Measurements from ENCODE around the gene MAP3K9. TPM values are rescaled to one million over a fixed set of nuclear protein-coding genes. Genes with fewer than 3 reads are reported as not detected.

The MAP3K9 gene
- total and polyA plus RNA-seq, 9 donors: 0.10 to 0.46 (median 0.20) TPM

DNA sequence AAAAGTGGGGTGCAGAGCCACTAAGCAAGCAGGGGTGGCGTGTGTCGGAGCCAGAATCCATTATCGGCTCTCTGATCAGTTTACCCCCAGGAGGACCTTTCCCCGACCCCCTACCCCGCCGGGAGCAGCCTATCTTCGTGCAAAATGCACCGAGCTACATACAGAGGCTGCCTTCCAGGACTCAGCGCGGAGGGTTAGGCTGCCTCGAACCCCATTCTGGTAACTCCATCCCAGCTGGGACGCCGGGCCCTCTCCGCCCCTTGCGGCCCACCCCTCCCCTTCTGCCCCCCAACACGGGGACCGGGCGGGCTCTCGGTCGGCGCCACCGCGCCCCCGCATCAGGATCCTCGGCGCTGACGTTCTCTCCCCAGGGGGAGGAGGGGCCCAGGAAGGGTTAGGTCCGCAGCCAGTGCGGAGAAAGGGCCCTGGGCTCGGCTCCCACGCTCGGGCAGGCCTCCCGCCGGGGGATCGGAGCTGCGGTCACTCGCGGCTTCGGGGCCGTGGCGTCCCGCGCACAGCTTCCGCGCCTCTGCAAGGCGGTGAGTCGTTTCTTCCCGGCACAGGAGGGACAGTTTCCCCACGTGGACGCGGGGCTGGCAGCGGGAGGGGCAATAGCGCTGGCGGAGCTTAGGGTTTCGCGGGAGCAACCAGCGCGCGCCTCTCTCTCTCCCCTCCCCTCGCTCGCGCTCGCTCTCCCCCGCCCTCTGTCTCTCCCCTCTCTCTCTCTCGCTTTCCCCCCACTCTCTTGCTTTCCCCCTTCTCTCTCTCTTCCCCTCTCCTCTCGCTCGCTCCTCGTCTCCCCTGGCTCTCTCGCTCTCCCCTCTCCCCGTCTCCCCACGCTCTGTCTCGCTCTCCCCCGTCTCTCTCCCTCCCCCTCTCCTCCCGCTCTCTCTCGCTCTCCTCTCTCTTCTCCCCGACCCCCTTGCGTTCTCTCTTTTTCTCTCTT, 12.5 kb upstream of the MAP3K9 start:
- Histone ChIP-seq H3K27me3 (ENCODE audit: control insufficient read depth, insufficient read depth, low read length) (peaks cover 45% of the 10 kb centered on the region), H3K4me1 (ENCODE audit: control insufficient read depth, insufficient read depth, low read length) (peaks cover 13% of the 10 kb centered on the region), H3K27ac (ENCODE audit: low read length) (no peak overlapping the region), H3K9me3 (replicated peaks; ENCODE audit: control insufficient read depth, low read depth, low read length) (no peaks in the 10 kb centered on the region), H3K36me3 (ENCODE audit: control insufficient read depth, insufficient read depth, low read length) (no peaks in the 10 kb centered on the region), H3K4me3 (ENCODE audit: low read length) (peak overlapping the region; percentile 61)
- WGBS (ENCODE audit: insufficient coverage): under 1% methylated on average over 73 of the region's 77 CpGs
- DNase-seq: peak; percentile 60

DNA sequence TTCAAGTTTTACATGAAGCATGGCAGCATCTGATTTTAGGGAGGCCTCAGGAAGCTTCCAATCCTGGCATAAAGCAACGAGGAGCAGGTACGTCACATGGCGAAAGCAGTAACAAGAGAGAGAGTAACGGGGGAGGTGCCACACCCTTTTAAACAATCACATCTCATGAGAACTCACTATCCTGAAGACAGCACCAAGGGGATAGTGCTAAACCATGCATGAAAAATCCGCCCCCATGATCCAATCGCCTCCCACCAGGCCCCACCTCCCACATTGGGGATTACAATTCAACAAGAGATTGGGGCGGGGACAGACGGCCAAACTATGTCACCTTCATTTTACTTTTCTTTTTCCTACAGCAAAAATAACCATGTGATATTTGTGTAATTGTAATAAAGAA, 7.2 kb upstream of the MAP3K9 start:
- no peak overlapping the region for H3K4me3 ChIP-seq (ENCODE audit: low read length)
- no CpG with 5 or more reads among the region's 8 CpGs for WGBS (ENCODE audit: insufficient coverage)
- peaks cover 47% of the 10 kb centered on the region for H3K27me3 ChIP-seq (ENCODE audit: control insufficient read depth, insufficient read depth, low read length)
- DNase-seq: no peak
- peaks cover 5% of the 10 kb centered on the region for H3K4me1 ChIP-seq (ENCODE audit: control insufficient read depth, insufficient read depth, low read length)
- H3K9me3 ChIP-seq (replicated peaks; ENCODE audit: control insufficient read depth, low read depth, low read length): no peaks in the 10 kb centered on the region
- H3K27ac ChIP-seq (ENCODE audit: low read length): no peak overlapping the region
- no peaks in the 10 kb centered on the region for H3K36me3 ChIP-seq (ENCODE audit: control insufficient read depth, insufficient read depth, low read length)

DNA sequence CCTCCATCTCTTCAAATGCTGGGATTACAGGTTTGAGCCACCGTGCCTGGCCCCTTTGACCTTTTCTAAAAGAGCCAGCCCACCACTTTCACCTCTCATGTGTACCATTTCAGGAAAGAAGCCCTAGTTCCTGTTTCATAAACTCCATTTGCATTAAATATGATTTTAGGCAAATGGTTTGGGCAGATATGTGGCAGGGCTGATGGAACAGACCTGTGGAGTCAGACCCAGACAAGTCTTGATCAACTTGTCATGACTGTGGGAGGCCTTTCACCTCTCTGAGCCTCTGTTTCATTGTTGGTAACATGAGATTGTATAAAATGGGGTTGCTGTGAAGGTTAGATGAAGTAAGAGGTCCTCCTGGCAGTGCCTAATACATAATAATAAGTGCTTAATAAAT, 5.2 kb upstream of the MAP3K9 start:
- peaks cover 5% of the 10 kb centered on the region for H3K4me1 ChIP-seq (ENCODE audit: control insufficient read depth, insufficient read depth, low read length)
- no peak overlapping the region for H3K27ac ChIP-seq (ENCODE audit: low read length)
- H3K27me3 ChIP-seq (ENCODE audit: control insufficient read depth, insufficient read depth, low read length): peaks cover 44% of the 10 kb centered on the region
- H3K9me3 ChIP-seq (replicated peaks; ENCODE audit: control insufficient read depth, low read depth, low read length): no peaks in the 10 kb centered on the region
- H3K4me3 ChIP-seq (ENCODE audit: low read length): no peak overlapping the region
- 40% methylated on average over 1 of the region's 1 CpG for WGBS (ENCODE audit: insufficient coverage)
- no peak for DNase-seq
- H3K36me3 ChIP-seq (ENCODE audit: control insufficient read depth, insufficient read depth, low read length): no peaks in the 10 kb centered on the region

DNA sequence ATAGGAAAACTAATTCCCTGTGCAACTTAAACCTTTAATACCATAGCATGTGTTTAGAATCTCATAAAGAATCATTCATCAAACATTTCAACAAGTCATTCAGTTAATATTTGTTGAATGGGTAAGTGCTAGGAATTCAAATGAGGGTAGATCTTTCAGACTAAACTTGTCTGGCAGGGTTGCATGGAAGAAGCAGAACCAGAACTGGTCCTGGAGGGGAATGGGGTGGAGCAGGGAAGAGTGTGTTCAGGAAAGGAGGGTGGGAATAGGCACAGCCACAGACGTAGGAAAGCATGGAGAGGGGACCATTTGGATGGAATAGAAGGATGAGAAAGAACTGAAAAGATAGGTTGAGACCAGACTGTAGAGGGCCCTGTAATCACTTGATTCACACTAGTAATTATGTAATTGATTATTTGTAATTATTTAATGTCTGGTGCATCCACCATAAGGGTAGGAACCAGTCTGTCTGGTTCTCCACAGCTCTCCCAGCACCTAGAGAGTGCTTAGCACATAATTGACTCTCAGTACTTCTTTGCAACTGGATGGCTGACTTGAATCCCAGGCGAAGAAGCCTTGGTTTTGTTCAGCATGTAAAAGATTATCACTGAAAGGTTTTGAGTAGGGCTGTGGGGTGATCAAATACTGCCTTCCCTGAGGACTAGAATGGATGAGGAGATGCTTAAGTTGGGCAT, 3.0 kb upstream of the MAP3K9 start:
- Histone ChIP-seq H3K4me1 (ENCODE audit: control insufficient read depth, insufficient read depth, low read length) (peaks cover 13% of the 10 kb centered on the region), H3K27me3 (ENCODE audit: control insufficient read depth, insufficient read depth, low read length) (peaks cover 51% of the 10 kb centered on the region), H3K27ac (ENCODE audit: low read length) (no peak overlapping the region), H3K4me3 (ENCODE audit: low read length) (no peak overlapping the region), H3K9me3 (replicated peaks; ENCODE audit: control insufficient read depth, low read depth, low read length) (no peaks in the 10 kb centered on the region), H3K36me3 (ENCODE audit: control insufficient read depth, insufficient read depth, low read length) (no peaks in the 10 kb centered on the region)
- WGBS (ENCODE audit: insufficient coverage): 53% methylated on average over 2 of the region's 2 CpGs
- no peak for DNase-seq

DNA sequence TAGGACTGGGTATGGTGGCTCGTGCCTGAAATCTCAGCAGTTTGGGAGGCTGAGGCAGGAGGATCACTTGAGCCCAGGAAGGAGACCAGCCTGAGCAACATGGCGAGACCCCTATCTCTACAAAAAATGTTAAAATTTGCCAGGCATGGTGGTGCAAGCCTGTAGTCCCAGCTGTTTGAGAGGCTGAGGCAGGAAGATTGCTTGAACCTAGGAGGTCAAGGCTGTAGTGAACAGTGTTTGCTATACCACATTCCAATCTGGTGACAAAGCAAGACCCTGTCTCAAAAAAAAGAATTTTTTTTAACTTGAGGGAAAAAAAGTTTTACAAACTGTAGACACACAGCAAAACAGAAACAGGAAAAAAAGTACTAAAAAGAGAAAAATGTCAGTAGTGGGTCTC, 2.3 kb upstream of the MAP3K9 start:
- Histone ChIP-seq H3K4me1 (ENCODE audit: control insufficient read depth, insufficient read depth, low read length) (peaks cover 13% of the 10 kb centered on the region), H3K36me3 (ENCODE audit: control insufficient read depth, insufficient read depth, low read length) (no peaks in the 10 kb centered on the region), H3K4me3 (ENCODE audit: low read length) (no peak overlapping the region), H3K27me3 (ENCODE audit: control insufficient read depth, insufficient read depth, low read length) (peaks cover 52% of the 10 kb centered on the region), H3K9me3 (replicated peaks; ENCODE audit: control insufficient read depth, low read depth, low read length) (no peaks in the 10 kb centered on the region), H3K27ac (ENCODE audit: low read length) (no peak overlapping the region)
- no peak for DNase-seq
- 67% methylated on average over 1 of the region's 2 CpGs for WGBS (ENCODE audit: insufficient coverage)

DNA sequence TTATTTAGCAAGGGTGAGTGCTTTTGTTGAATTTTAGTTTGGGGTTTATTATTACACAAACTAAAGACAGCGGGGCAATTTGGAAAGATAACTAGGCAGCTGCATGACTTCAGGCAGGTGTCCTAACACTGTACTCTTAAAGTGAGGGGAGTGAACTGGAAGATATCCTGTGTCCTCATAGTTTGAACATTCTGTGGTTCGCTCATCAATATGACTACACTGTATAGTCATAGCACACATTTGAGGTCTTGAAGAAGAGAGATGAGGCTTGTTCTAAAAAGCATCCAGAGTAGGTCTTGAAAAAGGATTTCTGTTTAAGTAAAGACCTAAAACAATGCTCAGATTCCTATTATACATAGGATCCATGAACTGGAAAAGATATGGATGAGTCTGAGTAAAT, 1.7 kb upstream of the MAP3K9 start:
- Histone ChIP-seq H3K36me3 (ENCODE audit: control insufficient read depth, insufficient read depth, low read length) (no peaks in the 10 kb centered on the region), H3K4me3 (ENCODE audit: low read length) (no peak overlapping the region), H3K9me3 (replicated peaks; ENCODE audit: control insufficient read depth, low read depth, low read length) (no peaks in the 10 kb centered on the region), H3K27ac (ENCODE audit: low read length) (no peak overlapping the region), H3K27me3 (ENCODE audit: control insufficient read depth, insufficient read depth, low read length) (peaks cover 50% of the 10 kb centered on the region), H3K4me1 (ENCODE audit: control insufficient read depth, insufficient read depth, low read length) (peaks cover 13% of the 10 kb centered on the region)
- WGBS (ENCODE audit: insufficient coverage): no CpG with 5 or more reads among the region's 2 CpGs
- DNase-seq: no peak

DNA sequence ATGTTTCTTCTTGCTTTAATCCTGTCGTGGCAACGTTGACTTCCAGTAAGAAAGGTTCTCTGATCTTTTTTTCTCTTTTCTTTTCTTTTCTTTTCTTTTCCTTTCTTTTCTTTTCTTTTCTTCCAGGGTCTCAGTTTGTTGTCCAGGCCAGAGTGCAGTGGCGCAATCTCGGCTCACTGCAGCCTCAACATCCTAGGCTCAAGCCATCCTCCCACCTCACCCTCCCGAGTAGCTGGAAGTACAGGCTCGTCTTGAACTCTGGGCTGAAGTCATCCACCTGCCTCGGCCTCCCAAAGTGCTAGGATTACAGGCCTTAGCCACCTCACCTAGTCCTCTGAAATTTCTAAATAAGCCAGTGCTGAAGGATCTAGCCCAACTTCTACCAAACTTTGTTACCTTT, 1.3 kb upstream of the MAP3K9 start:
- Histone ChIP-seq H3K27ac (ENCODE audit: low read length) (no peak overlapping the region), H3K27me3 (ENCODE audit: control insufficient read depth, insufficient read depth, low read length) (peaks cover 48% of the 10 kb centered on the region), H3K4me3 (ENCODE audit: low read length) (no peak overlapping the region), H3K4me1 (ENCODE audit: control insufficient read depth, insufficient read depth, low read length) (peaks cover 13% of the 10 kb centered on the region), H3K36me3 (ENCODE audit: control insufficient read depth, insufficient read depth, low read length) (no peaks in the 10 kb centered on the region), H3K9me3 (replicated peaks; ENCODE audit: control insufficient read depth, low read depth, low read length) (no peaks in the 10 kb centered on the region)
- 34% methylated on average over 5 of the region's 7 CpGs for WGBS (ENCODE audit: insufficient coverage)
- no peak for DNase-seq

DNA sequence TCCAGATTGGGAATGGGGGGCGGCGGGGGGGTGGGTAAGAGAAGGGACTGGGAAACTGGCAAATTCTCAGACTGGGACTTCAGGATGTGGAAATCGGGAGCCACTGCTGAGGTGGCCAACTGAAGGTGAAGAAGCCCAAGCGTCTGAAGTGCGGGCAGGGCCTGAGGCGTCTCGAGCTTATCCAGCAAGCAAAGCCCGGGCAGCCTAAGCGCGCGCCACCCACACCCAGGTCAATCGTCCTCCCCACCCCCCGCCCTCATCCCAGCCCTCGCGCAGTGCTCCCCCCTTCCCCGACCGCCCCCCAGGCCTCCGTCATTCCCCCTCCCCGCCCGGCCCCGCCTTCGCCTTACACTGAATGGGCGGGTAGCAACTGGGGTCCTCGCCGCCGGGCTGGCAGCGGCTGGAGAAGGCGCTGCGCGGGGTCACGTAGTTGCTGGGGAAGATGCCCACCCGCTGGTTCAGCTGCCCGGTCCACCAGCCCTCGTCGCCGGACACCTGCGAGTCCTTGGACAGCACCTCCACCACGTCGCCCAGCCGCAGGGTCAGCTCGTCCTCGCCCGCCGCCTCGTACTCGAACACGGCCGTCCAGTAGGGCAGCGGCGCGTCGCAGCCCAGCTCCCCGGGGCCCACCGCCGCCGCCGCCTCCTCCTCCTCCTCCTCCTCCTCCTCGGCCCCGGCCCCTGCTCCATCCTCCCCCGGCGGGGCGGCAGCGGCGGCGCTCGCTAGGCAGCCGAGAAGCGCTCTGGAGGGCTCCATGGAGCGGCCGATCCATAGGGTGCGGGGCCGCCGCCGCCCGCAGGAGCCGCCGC, 693 bp downstream of the MAP3K9 start:
- DNase-seq: no peak
- peaks cover 13% of the 10 kb centered on the region for H3K4me1 ChIP-seq (ENCODE audit: control insufficient read depth, insufficient read depth, low read length)
- H3K4me3 ChIP-seq (ENCODE audit: low read length): peak overlapping the region; percentile 33
- no peaks in the 10 kb centered on the region for H3K9me3 ChIP-seq (replicated peaks; ENCODE audit: control insufficient read depth, low read depth, low read length)
- H3K27me3 ChIP-seq (ENCODE audit: control insufficient read depth, insufficient read depth, low read length): peaks cover 45% of the 10 kb centered on the region
- WGBS (ENCODE audit: insufficient coverage): 0% methylated on average over 57 of the region's 77 CpGs
- no peaks in the 10 kb centered on the region for H3K36me3 ChIP-seq (ENCODE audit: control insufficient read depth, insufficient read depth, low read length)
- no peak overlapping the region for H3K27ac ChIP-seq (ENCODE audit: low read length)

DNA sequence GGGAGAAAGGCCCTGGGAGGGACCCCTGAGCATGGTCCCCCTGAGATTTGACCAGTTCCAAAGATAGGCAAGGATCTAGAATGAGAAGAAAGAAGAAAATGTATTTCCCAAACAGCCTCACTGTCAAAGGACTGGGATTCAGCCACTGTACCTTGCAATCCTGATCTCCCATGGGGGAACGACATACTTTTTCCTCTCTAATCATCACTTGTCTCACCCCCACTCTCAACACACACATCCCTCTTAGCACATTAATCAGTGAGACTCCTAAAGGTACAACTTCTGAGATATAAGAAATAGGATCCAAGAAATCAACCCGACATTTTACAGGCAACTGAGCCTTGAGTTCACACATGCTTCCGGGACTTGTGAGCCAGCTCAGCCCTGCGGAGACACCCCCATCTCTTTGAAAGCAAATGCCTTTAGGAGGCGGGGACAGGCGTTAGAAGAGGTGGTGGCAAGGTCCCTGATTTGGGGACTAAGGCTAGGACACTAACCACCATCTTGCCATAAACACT, 1.4 kb downstream of the MAP3K9 start:
- no peak for DNase-seq
- Histone ChIP-seq H3K4me3 (ENCODE audit: low read length) (no peak overlapping the region), H3K27me3 (ENCODE audit: control insufficient read depth, insufficient read depth, low read length) (peaks cover 41% of the 10 kb centered on the region), H3K36me3 (ENCODE audit: control insufficient read depth, insufficient read depth, low read length) (no peaks in the 10 kb centered on the region), H3K9me3 (replicated peaks; ENCODE audit: control insufficient read depth, low read depth, low read length) (no peaks in the 10 kb centered on the region), H3K27ac (ENCODE audit: low read length) (no peak overlapping the region), H3K4me1 (ENCODE audit: control insufficient read depth, insufficient read depth, low read length) (peaks cover 13% of the 10 kb centered on the region)
- WGBS (ENCODE audit: insufficient coverage): 0% methylated on average over 1 of the region's 6 CpGs

Data from muscle of leg (tissue), 11 donors.